Articular chondrocyte of knee joint (primary cell): Measurements from ENCODE around the gene PLN. TPM values are rescaled to one million over a fixed set of nuclear protein-coding genes. Genes with fewer than 3 reads are reported as not detected.

Source experiments
- total RNA-seq: library from RNA; depleted of rRNA; stranded (reverse); fragments of >200 nt; gene quantifications from 2 replicates; pipeline ENCODE4 v1.2.3, GENCODE V29; 2012

The PLN gene
- 0.11 TPM in 1 of 2 replicates, not detected in the other for total RNA-seq

GRCh38 chr6:118548136-118548535 is at the start of gene PLN:
PLN (plus strand) TSS chr6:118548296; CDS start chr6:118558922, 10,626 bp downstream.

Other genes starting within 250 kb of the PLN start
- 22.5 and 28.5 TPM in 2 replicates for gene CEP85L, start 103.3 kb downstream of the PLN start, total RNA-seq